K562 (cell line): ENCODE results near the gene NECAP2. TPM values are rescaled to one million over a fixed set of nuclear protein-coding genes. Genes with fewer than 3 reads are reported as not detected.
A peak's percentile ranks its signal among the peaks of the same experiment; 100 is the strongest.

Experiments
- CREB3 ChIP-seq: fragments of 450-650 bp; conservative IDR thresholded peaks from 2 replicates; pipeline ENCODE4 v1.6.1; 2016; ENCODE audit warnings: missing genetic modification characterization, low read depth, mild to moderate bottlenecking, missing compliant biosample characterization, moderate library complexity
- E2F4 ChIP-seq: sonication (generic); formaldehyde crosslinking; IDR thresholded peaks from 2 replicates; pipeline ENCODE4 v1.8.0; 2022; ENCODE audit warnings: mild to moderate bottlenecking, low read depth, missing genetic modification reagents
- FOXP4 ChIP-seq: sonication (generic); formaldehyde crosslinking; IDR thresholded peaks from 2 replicates; pipeline ENCODE4 v1.8.0; 2022; ENCODE audit warnings: mild to moderate bottlenecking, missing genetic modification reagents, borderline replicate concordance
- HDGF ChIP-seq: fragments of 450-650 bp; IDR thresholded peaks from 2 replicates; pipeline ENCODE4 v1.6.1; 2016
- HMG20B ChIP-seq: fragments of 250-450 bp; sonication (Bioruptor Pico); IDR thresholded peaks from 2 replicates; pipeline ENCODE4 v1.5.0; 2021; ENCODE audit warnings: mild to moderate bottlenecking
- RBM34 ChIP-seq: fragments of 200-400 bp; formaldehyde crosslinking; IDR thresholded peaks from 2 replicates; pipeline ENCODE4 v1.6.1; 2018; ENCODE audit warnings: low read length, borderline replicate concordance; ENCODE audit not compliant: insufficient read depth
- SP2 ChIP-seq: IDR thresholded peaks from 2 replicates; pipeline ENCODE4 v1.6.1; 2011; ENCODE audit warnings: mild to moderate bottlenecking, low read depth, low read length, moderate library complexity; ENCODE audit not compliant: poor library complexity, severe bottlenecking; ENCODE audit errors: extremely low read depth
- SRSF9 ChIP-seq: fragments of 200-400 bp; formaldehyde crosslinking; IDR thresholded peaks from 2 replicates; pipeline ENCODE4 v1.6.1; 2017; ENCODE audit warnings: low read depth, low read length, borderline replicate concordance
- TFAM ChIP-seq: fragments of 250-450 bp; sonication (Bioruptor Pico); conservative IDR thresholded peaks from 2 replicates; pipeline ENCODE4 v1.5.0; 2021; ENCODE audit warnings: mild to moderate bottlenecking, moderate library complexity
- ZNF232 ChIP-seq: sonication (generic); formaldehyde crosslinking; IDR thresholded peaks from 2 replicates; pipeline ENCODE4 v1.8.0; 2022; ENCODE audit warnings: mild to moderate bottlenecking, missing genetic modification reagents
- ZNF583 ChIP-seq: fragments of 250-450 bp; sonication (Bioruptor Pico); IDR thresholded peaks from 2 replicates; pipeline ENCODE4 v1.4.0; 2020
- polyA plus RNA-seq, 8 experiments: library from polyadenylated mRNA; depleted of rRNA in 4 of 8; stranded (reverse) in 5 of 8; unstranded in 3 of 8; fragments of >200 nt; fragmentation: Nextera tagmentation in 2 of 8; fragmentation: Illumina TruSeq in 1 of 8; extraction: Ambion mirVana in 2 of 8; extraction: Trizol in 1 of 8; gene quantifications; 2 replicates each; pipeline versions ENCODE4 v1.2.1 to v1.2.3, GENCODE V29; 2011 to 2014; ENCODE audit warnings: inconsistent platforms in 1 of 8, missing spikeins in 1 of 8
- total RNA-seq, 7 experiments: library from RNA; depleted of rRNA in 6 of 7; stranded (reverse); fragments of >200 nt in 6 of 7; fragmentation: Illumina TruSeq in 2 of 7; extraction: Trizol in 2 of 7; gene quantifications; 2 replicates each; pipeline versions ENCODE4 v1.2.1 to v1.2.3, GENCODE V29; 2011 to 2021; ENCODE audit warnings: low replicate concordance in 1 of 7

The NECAP2 gene
- total and polyA plus RNA-seq, 9 of the 15 experiments (the other 6 are each of a cell fraction or from before 2014, with no cell fraction given): 22.7 to 107 (median 79.2) TPM

- TF ChIP-seq SRSF9: no peak
- no peak for TF ChIP-seq TFAM (CRISPR knock-in tag)
- TF ChIP-seq ZNF583 (CRISPR knock-in tag): 0 out of 2 replicates have a peak, but pooled peaks have one; percentile 8
- TF ChIP-seq SP2: no peak
- TF ChIP-seq FOXP4 (CRISPR knock-in tag): 0 out of 2 replicates have a peak, but pooled peaks have one; percentile 54
- no peak; the same call in 1 of the 2 replicates for TF ChIP-seq CREB3 (tag)
- TF ChIP-seq HDGF: peak; percentile 64; the same call in 1 of the 2 replicates
- no peak for TF ChIP-seq RBM34
- TF ChIP-seq E2F4 (CRISPR knock-in tag): peak; percentile 19; the same call in 1 of the 2 replicates
- no peak for TF ChIP-seq HMG20B (CRISPR knock-in tag)
- 0 out of 2 replicates have a peak, but pooled peaks have one; percentile 39 for TF ChIP-seq ZNF232 (CRISPR knock-in tag)
Measured at GRCh38 chr1:16440131-16440469, 424 bp upstream of the NECAP2 start (continued).
